Esophagus muscularis mucosa (tissue), 4 donors: ENCODE measurements around the gene VPS37C. TPM values are rescaled to one million over a fixed set of nuclear protein-coding genes. Genes with fewer than 3 reads are reported as not detected.
"Not testable (repeated sequence)": the region's sequence is repeated elsewhere in the genome, so short reads cannot be mapped to it uniquely, and the experiment has no call there.

Source experiments
- DNase-seq: peaks from one replicate; pipeline ENCODE4 v3.0.0-alpha.2; 2017; ENCODE audit errors: extremely low spot score
- H3K27ac ChIP-seq, 4 donors: fragments of 200-600 bp; sonication (generic); replicated peaks in 1 of 4; 1 replicate in 3 of 4; 2 replicates in 1 of 4; pipeline ENCODE4 v1.5.1; 2016 to 2019; ENCODE audit warnings: mild to moderate bottlenecking in 1 of 4
- H3K27me3 ChIP-seq, 4 donors: fragments of 200-600 bp; sonication (generic); one replicate each; pipeline versions ENCODE4 v1.5.1 to v1.6.0; 2016 to 2019
- H3K36me3 ChIP-seq, 4 donors: fragments of 200-600 bp; sonication (generic); one replicate each; pipeline ENCODE4 v1.5.1; 2016 to 2019
- H3K4me1 ChIP-seq, 4 donors: fragments of 200-600 bp; sonication (generic); one replicate each; pipeline ENCODE4 v1.5.1; 2016 to 2019
- H3K4me3 ChIP-seq, 4 donors: fragments of 200-600 bp; sonication (generic); 1 replicate in 2 of 4; 2 replicates in 2 of 4; pipeline ENCODE4 v1.5.1; 2016 to 2019; ENCODE audit warnings: mild to moderate bottlenecking in 4 of 4, moderate library complexity in 1 of 4
- H3K9me3 ChIP-seq, 4 donors: fragments of 200-600 bp; sonication (generic); 1 replicate in 3 of 4; 2 replicates in 1 of 4; pipeline ENCODE4 v1.5.1; 2016 to 2019
- EP300 ChIP-seq: sonication (generic); formaldehyde crosslinking; IDR thresholded peaks from one replicate; pipeline ENCODE4 v1.6.1; 2017; ENCODE audit warnings: antibody characterized with exemption
- POLR2A ChIP-seq: fragments of 450-650 bp; IDR thresholded peaks from one replicate; pipeline ENCODE4 v1.6.1; 2017; ENCODE audit warnings: antibody characterized with exemption, moderate library complexity, mild to moderate bottlenecking, low read depth
- POLR2AphosphoS5 ChIP-seq, 2 donors: sonication (generic); formaldehyde crosslinking; IDR thresholded peaks; one replicate each; pipeline ENCODE4 v1.6.1; 2017; ENCODE audit warnings: antibody characterized with exemption in 2 of 2
- WGBS: methylation state at CpG from one replicate; pipeline ENCODE4 v1.1.5; 2018; 5-methylcytosine and 5-hydroxymethylcytosine counted together
- intact Hi-C: fragments of 100-400 bp; cut with DNase I; formaldehyde crosslinking; loops from one replicate; pipeline ENCODE4 v1.15.1; 2023
- total RNA-seq, 4 donors: library from RNA; depleted of rRNA; stranded (reverse); fragments of >200 nt; gene quantifications; one replicate each; pipeline versions ENCODE4 v1.1.0 to v1.2.1, GENCODE V29; 2016
- TF ChIP-seq, protein P1 (sequence below), 3 experiments: fragments of 200-600 bp in 2 of 3; fragments of 450-650 bp in 1 of 3; sonication (generic) in 2 of 3; IDR thresholded peaks; one replicate each; pipeline ENCODE4 v1.5.1; 2017 to 2019; ENCODE audit warnings: antibody characterized with exemption in 3 of 3, mild to moderate bottlenecking in 2 of 3, moderate library complexity in 1 of 3

VPS37C gene
- total RNA-seq = 10 to 100 TPM; 29.1 to 43.5 (median 38.1) TPM

DNA sequence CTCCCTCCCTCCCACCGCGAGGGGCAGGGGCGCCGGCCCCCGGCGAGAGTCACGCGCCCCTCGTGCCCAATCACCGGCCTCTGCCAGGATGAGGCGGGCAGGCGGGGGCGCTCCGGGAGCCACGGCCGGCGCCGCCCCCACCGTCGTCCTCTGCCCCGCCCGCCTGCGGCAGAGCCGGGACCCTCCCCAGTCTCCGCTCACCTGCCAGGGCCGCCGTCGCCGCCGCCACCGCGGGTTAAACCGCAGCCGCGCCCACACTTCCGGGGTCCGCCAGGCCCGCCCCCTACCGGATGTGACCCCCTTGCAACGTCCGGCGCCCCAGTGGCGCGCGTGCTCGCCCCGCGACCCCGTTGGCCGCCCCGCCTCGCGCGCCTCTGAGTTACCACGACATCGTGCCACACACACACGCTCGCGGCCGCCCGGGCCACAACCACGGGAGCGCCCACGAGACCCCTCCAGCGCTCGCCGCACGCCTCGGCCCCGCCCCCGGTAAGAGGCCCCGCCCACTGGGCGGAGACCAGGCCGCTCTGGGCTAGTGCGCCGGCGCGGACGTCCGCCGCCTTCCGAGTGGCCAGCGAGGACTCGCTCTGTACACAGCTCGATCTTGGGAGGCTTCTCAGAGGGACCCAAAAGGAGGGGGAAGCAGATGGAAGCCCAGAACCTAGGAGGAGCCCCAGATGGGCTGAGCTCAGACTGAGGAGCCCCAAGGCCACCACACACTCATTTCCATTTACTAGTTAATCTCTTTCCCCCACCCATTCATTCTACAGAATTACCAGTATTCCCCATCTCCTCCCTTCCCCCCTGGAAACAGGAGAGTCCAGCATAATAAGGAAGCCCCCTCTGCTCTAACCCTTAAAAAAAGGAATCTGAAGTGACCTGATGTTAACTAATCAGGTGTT is at the start of gene VPS37C:
VPS37C (minus strand) TSS at position 237 of the 902 bp plus-strand sequence. CDS start 22,597 bp downstream, outside the sequence.
- Histone ChIP-seq H3K4me3 (peak within 1 kb of the TSS; percentile 84 to 94 (median 89)), H3K9me3 (no peaks in the 10 kb centered on the region), H3K36me3 (peaks cover 0 to 4% (median 0%) of the 10 kb centered on the region in 4 donors), H3K4me1 (peaks cover 30 to 49% (median 43%) of the 10 kb centered on the region in 4 donors), H3K27me3 (no peaks in the 10 kb centered on the region), H3K27ac (peak within 1 kb of the TSS; percentile 93 to 97 (median 96))
- 0% methylated on average over 45 of the region's 85 CpGs for WGBS
- peak; percentile 76 to 77 for TF ChIP-seq POLR2AphosphoS5 (IDR thresholded peaks at IDR 0.05)
- TF ChIP-seq POLR2A = no peak
- TF ChIP-seq, protein P1, sequence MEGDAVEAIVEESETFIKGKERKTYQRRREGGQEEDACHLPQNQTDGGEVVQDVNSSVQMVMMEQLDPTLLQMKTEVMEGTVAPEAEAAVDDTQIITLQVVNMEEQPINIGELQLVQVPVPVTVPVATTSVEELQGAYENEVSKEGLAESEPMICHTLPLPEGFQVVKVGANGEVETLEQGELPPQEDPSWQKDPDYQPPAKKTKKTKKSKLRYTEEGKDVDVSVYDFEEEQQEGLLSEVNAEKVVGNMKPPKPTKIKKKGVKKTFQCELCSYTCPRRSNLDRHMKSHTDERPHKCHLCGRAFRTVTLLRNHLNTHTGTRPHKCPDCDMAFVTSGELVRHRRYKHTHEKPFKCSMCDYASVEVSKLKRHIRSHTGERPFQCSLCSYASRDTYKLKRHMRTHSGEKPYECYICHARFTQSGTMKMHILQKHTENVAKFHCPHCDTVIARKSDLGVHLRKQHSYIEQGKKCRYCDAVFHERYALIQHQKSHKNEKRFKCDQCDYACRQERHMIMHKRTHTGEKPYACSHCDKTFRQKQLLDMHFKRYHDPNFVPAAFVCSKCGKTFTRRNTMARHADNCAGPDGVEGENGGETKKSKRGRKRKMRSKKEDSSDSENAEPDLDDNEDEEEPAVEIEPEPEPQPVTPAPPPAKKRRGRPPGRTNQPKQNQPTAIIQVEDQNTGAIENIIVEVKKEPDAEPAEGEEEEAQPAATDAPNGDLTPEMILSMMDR (IDR thresholded peaks at IDR 0.05) = peak in 2 of 3 experiments; percentile 16 to 26
- intact Hi-C loops = loop anchor here (10.0 kb wide), 1 partner anchor 327 kb away; no protein-coding TSS in a partner anchor
- DNase-seq = peak; percentile 95

DNA sequence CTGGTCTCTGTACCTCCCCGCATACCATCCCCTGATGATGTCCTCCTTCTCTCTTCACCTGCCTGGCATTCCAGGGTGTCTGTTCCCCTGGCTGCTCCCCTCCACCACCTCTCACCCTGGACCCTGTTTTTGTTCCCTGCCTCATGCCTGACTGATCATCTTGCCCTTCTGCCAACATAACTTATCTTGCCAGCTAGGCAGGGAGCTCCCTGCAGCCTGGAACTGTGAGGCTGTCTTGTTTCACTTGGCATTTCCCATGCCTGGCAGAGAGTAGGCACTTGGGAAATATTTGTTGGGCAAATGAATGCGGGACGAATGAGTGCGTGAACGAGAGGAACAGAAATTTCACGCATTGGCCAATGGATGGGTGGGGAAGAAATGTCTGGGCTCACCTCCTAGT is 49.4 kb upstream of the VPS37C start:
- DNase-seq, H3K4me3 ChIP-seq, H3K27ac ChIP-seq, H3K36me3 ChIP-seq, intact Hi-C loops, H3K9me3 ChIP-seq, H3K27me3 ChIP-seq, H3K4me1 ChIP-seq: not testable (repeated sequence)
- WGBS = no CpG with 5 or more reads among the region's 6 CpGs

DNA sequence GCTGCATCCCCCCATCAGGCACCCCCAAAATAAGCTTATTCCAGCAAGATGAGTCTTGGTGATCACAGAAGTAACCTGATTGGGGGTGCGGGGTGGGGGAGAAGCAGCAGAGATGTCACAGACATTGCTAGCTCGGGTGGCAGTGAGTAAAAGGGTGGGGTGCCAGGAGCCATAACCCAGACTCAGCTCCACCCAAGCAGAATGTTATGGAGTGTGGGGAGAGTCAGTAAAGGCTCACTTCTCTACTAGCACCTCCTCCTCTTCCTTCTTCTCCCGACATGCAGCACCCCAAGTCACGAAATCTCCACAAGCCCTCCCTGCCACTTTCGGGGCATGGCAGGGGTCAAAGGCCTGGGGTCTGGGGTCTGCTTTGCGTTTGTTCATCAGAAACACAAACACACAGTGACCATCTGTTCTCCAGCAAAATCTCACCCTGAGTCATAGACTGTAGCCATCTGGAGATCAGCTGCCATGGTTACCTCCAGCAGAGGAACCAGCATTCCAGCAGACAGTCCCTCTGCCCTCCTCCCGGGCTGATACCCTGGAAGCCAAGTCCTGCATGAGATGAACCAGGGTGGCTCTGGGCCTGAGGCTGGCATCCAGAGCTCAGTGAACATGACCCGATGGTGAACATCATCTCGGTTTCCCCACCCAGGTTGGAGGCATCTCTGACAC is 46.5 kb upstream of the VPS37C start:
- H3K4me3 ChIP-seq, H3K9me3 ChIP-seq, H3K4me1 ChIP-seq, intact Hi-C loops, H3K27ac ChIP-seq, H3K36me3 ChIP-seq, DNase-seq, H3K27me3 ChIP-seq: not testable (repeated sequence)
- WGBS = no CpG with 5 or more reads among the region's 9 CpGs

DNA sequence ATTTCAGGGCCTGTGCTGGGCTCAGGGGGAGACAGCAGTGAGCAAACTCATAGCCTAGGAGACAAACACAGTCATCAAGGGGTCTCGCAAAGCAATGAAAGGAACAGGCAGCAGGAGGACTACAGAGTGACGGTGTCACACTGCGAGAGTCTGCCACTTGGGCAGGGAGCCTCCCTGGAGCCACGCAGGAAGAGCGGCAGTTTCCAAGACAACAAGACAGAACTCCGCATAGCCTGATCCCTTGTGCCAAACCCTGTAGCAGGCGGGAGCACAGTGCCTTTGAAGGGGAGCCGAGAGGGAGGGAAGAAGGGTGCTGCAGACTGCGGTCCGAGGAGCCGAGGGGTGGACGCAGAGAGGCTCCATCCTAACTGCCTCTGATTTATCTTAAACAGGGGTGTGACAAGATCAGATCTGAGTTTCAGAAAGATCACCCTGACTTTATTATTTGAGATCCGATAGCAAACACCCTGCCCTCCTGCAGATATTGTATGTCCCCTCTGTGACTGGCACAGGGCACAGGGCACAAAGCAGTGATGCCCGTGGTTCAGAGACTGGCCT is 43.4 kb upstream of the VPS37C start:
- DNase-seq, intact Hi-C loops, H3K36me3 ChIP-seq, H3K27me3 ChIP-seq, H3K4me3 ChIP-seq, H3K9me3 ChIP-seq, H3K4me1 ChIP-seq, H3K27ac ChIP-seq: not testable (repeated sequence)
- WGBS = 64% methylated on average over 14 of the region's 14 CpGs

DNA sequence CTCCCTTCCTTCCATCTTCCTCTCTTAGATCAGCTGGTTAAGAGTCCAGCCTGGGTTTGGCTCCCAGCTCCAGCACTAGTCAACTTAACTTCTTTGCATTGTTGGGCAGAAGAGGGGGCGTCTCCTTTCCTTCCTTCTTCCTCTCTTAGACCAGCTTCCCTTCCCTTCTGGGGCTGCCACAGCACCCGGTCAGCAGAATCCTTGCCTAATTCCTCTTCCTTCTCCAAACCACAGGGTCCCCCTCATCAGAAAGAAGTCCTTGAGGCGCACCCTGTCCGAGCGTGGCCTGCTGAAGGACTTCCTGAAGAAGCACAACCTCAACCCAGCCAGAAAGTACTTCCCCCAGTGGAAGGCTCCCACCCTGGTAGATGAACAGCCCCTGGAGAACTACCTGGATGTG is 42.6 kb upstream of the VPS37C start:
- H3K36me3 ChIP-seq, intact Hi-C loops, H3K4me3 ChIP-seq, H3K9me3 ChIP-seq, H3K27me3 ChIP-seq, DNase-seq, H3K4me1 ChIP-seq, H3K27ac ChIP-seq: not testable (repeated sequence)
- no CpG with 5 or more reads among the region's 5 CpGs for WGBS

DNA sequence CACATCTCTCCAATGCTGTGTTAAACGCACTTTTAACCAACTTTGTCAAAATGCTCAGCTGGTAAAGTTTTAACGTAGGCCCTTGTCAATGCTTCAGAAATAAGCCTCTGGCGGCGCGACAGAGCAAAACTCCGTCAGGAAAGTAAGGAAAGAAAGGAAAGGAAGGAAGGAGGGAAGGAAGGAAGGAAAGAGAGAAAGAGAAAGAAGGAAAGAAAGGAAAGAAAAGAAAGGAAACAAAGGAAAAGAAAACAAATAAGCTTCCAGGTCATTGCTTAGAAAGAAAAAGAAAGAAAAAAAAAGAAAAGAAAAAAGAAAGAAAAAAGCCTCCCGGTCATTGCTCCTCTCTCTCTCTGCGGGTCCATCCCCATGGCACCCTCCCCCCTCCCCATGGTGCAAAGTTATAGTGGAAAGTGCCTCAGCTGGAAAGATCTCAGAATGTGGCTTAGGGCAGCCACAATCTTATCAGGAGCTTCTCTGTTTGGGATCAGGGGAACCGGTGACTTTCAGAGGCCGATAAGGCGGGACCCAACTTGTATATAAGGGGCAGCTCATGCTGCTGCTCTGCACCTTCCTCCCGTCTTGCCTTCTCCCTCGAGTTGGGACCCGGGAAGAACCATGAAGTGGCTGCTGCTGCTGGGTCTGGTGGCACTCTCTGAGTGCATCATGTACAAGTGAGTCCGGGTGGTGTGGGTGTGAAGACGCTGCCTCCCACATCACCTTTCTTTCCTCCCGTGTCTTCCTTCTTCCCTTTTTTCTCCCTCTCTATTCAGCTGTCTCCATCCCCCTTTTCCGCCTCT is 41.9 kb upstream of the VPS37C start, which contains the start of gene PGA3:
PGA3 (plus strand) TSS at position 566 of the 797 bp plus-strand sequence; CDS start at position 616, 50 bp downstream.
- H3K27me3 ChIP-seq, H3K9me3 ChIP-seq, intact Hi-C loops, H3K4me3 ChIP-seq, H3K27ac ChIP-seq, DNase-seq, H3K36me3 ChIP-seq, H3K4me1 ChIP-seq: not testable (repeated sequence)
- WGBS = 61% methylated on average over 13 of the region's 18 CpGs

DNA sequence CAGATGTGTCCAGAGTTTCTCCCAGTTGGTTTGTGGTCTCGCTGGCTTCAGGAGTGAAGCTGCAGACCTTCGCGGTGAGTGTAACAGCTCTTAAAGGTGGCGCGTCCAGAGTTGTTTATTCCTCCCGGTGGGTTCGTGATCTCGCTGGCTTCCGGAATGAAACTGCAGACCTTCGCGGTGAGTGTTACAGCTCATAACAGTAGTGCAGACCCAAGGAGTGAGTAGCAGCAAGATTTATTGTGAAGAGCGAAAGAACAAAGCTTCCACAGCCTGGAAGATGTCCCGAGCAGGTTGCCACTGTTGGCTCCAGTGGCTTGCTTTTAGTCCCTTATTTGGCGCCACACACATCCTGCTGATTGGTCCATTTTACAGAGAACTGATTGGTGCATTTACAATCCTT is 40.2 kb upstream of the VPS37C start:
- 85% methylated on average over 9 of the region's 14 CpGs for WGBS
- no peak overlapping the region for H3K4me3 ChIP-seq
- H3K9me3 ChIP-seq = peaks cover 0 to 10% (median 2%) of the 10 kb centered on the region in 4 donors
- no peak overlapping the region for H3K27ac ChIP-seq
- no peaks in the 10 kb centered on the region for H3K36me3 ChIP-seq
- H3K27me3 ChIP-seq = peaks cover 0 to 10% (median 0%) of the 10 kb centered on the region in 4 donors
- H3K4me1 ChIP-seq = no peaks in the 10 kb centered on the region
- intact Hi-C loops = no loop called here
- no peak for DNase-seq
- TF ChIP-seq POLR2A (no peak), POLR2AphosphoS5 (IDR thresholded peaks at IDR 0.05) (no peak), EP300 (no peak)
- TF ChIP-seq, protein P1 (IDR thresholded peaks at IDR 0.05) = no peak
